KG1 (cell line): Measurements from ENCODE around the gene RRP12.

Source experiments
- DNase-seq: peaks from one replicate; lab custom pipeline; 2025; lab: John Stamatoyannopoulos, UW

Gene RRP12

DNA sequence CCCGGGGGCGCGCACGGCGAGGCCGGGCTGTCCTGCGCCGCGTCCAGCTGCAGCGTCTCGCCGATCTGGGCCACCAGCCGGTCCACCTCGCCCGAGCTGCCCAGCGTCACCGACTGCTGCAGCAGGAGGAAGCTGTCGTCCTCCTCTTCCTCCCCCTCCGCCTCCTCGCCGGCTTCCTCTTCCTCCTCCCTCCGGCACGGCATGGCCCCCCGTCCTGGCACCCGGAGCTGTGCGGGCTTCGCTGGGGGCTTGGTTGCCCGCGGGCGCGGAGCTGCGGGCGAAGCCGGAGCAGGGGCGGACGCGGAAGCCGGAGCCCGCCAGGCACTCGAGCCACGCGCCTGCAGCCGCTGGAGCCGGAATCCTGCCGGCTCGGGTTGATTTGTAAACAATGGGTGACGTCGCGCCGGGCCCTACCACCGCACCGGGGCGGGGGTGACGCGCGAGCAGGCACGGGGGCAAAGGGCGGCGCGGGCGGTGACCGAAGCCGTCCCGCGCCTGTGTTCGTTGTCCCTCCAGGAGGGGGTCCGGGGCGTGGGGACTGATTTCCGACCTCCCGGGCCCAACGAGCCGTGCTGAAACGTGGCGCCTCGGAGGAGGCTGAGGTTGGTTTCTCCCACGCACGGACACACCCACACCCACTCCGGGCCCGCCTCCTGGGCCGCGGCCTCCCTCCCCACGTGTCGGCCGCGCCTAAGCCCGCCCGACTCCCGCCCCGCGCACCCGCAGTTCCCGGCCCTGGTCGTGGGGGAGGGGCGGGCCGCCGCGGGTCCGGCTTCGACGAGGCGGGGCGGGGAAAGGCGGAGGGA, 66.6 kb downstream of the RRP12 start, which contains the start of gene FRAT2:
Gene FRAT2 (minus strand): TSS at position 360 of the 806 bp plus-strand sequence. CDS start 157 bp downstream, at position 203.
- peak; percentile 88 for DNase-seq

DNA sequence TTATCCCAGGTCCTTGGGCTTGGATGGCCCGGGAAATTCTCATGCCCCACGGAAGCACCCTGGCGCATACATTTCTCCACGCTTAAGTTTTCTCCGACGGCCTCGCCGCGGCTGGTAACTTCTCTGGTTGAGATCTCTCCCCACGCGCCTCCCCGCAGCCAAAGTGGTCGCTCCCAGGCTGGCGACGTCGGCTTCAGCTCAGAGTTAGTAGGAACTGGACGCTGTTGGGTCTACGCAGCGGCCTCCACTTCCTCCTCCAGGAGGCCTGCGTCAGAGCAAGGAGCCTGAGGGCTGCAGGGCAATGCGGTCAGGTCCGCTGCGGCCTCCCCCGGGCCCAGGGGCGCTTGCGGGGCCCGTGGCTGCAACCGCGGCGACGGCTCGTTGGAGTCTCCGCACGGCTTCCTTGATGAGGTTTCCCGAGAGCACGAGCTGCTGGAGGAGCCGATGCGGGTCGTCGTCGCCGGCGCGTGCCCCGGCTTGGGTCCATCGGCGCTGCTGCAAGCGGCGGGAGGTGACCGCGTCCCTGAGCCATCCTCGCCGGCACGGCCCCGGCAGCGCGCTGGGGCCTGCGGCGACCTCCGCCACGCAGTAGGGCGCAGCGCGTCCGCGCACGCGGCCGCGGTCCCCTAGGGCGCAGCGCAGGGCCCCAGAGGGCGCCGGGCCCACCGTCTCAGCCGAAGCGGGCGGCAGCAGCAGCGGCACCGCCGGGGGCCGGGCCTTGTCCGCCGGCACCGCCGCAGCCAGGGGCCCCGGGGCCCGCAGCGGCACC, 67.4 kb downstream of the RRP12 start:
- peak; percentile 5 for DNase-seq

DNA sequence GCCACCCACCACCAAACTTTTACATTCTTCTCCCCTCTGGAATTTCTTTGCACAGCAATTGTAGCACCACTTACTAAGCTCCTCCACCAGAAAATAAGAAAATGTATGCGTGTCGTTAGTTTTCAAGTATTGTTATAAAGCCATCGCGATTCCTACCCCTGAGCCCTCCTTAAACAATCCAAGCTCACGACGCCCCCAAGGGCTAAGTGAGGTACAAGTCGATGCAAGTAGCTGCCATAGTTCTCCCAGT, 67.9 kb downstream of the RRP12 start:
- DNase-seq = no peak

DNA sequence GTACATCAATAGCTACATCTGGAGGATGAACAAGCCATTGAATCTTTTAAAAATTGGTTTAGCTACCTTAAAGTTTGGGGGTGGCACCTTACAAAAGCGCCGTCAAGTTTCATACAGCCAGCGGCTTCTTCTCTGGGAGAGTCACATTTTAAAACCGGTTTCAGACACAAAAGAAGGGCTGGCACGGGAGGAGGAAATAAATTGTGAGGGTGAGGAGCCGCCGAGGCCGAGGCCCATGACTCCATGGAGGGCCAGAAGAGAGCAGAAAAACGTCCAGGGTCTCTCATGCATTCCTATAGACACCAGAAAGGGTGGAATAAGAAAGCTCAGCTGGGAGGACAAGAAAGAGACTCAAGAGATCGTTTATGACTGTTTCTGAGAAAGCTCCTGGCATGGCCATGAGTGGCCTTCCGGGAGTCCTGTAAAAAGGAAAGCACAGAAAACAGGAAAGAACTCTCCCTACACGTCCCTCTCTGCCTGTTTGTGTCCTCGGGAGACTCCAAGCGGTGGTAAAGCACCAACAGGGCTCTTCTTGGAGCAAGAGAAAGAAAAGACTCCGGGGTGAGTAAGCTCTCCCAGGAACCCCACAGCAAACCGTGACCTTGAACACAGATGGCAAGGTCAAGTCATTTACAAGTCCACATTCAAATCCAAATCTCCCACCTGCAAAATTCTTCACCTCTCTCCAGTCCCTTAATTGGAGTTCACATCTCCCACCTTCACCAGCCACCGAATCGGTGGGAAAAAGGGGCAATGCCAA, 68.4 kb downstream of the RRP12 start:
- no peak for DNase-seq

DNA sequence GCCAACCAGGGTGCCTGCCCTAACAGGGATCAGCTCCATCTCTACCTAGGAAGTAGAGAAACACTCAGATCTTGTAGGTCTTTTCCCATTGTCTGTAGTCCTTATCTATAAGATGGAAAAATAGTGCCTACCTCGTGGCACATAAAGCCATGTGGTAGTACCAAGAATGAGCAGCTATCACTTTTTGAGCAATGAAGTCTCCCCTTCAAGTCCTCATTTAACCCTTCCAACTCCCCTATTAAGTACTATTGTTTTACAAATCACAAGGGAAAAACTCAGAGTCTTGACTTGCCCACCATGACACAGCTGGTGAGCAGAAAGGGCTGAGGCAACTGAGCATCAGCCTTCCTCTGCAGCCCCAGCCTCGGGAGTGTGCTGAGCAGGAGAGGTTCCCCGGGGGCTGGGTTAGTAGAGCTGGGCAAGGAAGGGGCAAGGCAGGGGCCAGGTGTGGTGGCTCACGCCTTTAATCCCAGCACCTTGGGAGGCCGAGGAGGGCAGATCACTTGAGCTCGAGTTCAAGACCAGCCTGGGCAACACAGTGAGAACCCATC, 69.9 kb downstream of the RRP12 start:
- no peak for DNase-seq

DNA sequence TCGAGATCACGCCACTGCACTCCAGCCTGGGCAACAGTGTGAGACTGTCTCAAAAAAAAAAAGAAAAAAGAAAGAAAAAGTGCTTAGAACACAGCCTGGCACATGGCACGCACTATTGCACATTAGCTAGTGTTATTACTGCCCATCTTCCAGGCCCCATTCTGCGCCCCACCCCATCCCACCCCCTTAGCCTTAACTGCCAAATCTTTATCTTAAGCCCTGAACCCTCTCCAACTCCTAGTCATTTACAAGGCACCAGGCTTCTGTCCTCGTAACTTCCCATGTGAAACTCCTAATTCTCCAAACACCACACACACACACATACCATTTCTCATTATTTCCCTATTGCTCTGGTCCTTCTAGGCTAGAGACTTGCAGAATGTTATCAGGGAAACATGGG, 71.4 kb downstream of the RRP12 start:
- DNase-seq = no peak

DNA sequence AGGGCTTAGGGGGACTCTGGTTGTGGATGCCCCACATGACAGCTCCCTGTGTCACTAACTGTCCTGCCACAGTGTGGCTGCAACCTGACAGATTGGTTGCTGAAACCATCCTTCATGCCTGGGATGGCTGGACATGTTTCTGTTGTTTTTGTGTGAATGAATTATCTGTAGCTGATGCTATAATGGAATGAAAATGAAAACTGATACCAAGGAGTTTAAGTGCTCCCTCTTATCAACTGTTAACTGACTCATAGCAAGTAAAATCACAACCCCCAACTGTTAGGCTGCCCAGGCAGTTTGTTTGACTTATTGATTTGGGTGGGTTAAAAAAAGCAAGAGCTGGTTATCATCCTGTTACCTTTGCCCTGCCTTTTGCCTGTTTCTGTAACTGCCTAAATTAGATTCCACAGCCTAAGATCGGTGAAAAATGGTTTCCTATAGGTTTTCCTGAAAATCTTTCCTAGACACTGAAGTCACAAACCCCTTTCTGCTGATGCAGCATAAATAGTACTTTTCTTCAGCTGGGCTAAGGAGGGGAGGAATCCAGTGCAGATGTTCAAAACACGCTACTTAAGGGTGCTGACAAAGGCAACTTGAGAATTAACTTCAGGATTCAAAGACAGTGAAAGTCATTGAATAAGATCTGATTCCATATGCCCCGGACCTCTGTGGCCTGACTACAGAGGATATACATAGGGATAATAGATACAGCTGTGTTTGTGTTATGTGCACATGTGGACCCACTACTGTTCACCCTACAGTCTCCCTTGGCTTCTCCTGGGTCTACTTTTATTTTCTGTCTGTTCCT, 72.3 kb downstream of the RRP12 start:
- DNase-seq = no peak

DNA sequence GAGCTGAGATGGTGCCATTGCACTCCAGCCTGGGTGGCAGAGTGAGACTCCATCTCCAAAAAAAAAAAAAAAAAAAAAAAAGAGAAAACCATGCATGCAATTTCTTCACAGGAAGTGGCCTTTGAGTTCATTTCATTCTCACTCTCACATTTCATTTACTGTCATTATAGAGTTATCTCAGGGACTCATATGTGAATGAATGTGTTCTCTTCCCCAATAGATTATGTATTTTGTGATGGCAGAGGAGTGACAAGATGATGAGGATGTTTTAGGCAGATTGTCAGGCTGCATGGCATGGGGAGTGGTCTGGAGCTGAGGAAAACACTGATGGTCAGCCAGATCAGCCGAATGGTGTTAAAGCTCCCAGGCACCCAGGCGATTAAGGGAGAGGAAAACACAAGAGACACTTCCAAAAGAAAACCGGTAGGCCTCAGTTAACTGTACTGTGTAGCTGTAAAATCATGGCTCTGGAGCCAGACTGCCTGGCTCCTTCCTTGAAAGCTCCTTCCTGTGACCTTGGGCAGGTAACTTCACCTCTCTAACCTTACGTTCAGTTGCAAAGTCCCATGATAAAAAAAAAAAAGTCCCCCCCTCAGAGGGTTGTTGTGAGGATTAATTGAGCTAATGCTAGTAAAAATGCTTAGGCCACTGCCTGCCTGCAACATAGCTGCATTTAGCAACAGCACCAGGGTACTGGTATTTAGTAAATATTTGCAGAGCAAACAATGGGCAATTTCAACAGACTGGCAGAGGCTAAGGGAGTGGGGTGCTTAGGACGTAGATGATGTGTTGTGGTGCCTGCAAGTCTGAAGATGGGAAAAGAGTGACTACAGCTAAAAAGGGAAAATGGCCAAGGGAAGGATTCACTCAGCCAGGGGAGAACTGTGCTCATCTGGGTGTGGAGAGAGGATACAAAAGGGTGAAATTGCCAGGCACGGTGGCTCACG, 73.5 kb downstream of the RRP12 start:
- no peak for DNase-seq

DNA sequence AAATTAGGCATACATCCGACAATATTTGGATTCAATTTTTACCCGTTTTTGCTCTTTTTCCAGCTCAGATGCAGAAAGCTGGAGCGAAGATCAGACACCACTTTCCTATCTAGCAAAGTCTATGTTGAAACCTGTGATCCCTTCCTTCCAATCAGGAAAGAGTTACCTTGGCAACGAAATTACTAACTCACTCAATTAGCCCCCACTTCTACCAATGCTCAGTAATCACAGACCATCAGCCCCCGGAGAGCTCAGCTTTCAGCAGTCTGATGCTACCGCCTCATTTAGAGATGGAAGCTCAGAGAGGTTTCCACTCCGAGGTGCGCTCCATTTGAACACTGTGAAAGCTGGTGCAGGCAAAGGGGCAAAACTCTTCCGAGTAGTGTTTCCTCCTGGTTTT, 75.4 kb downstream of the RRP12 start:
- DNase-seq = no peak

DNA sequence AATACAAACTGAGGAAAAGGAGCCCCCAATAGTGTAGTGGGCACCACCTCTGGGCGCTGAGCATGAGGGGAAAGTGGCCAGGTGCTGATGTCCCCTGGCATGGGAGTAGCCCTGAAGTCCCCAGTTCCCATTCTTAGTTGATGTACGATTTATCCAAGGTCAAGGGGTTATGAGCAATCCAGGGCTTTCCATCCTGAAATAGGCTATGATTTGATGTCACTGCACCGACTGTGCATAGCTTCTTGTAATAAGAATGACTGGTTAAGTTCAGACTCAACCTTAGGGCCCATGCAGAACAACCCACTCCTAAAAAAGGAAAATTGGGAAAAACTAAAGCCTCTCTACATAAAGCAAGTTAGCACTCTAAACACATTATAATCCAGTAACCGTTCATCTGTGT, 77.6 kb downstream of the RRP12 start:
- no peak for DNase-seq

DNA sequence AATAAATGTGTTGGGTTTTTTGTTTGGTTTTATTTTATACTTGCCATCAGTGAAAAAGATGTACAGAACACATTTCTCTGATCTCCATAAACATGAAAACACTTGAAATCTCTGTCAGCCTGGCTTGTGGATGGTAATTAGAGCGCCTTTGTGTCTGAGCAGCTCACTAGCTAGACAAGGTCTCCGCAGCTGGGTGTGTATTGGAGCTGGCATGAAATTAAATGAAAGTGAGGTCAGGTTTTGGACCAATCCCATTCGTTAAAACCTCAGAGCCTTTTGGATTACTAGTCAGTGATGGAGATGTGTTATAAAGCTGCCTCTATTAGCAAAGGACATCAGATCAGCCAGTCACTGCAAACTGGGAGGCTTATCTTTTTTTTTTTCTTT, 79.3 kb downstream of the RRP12 start:
- DNase-seq = no peak

DNA sequence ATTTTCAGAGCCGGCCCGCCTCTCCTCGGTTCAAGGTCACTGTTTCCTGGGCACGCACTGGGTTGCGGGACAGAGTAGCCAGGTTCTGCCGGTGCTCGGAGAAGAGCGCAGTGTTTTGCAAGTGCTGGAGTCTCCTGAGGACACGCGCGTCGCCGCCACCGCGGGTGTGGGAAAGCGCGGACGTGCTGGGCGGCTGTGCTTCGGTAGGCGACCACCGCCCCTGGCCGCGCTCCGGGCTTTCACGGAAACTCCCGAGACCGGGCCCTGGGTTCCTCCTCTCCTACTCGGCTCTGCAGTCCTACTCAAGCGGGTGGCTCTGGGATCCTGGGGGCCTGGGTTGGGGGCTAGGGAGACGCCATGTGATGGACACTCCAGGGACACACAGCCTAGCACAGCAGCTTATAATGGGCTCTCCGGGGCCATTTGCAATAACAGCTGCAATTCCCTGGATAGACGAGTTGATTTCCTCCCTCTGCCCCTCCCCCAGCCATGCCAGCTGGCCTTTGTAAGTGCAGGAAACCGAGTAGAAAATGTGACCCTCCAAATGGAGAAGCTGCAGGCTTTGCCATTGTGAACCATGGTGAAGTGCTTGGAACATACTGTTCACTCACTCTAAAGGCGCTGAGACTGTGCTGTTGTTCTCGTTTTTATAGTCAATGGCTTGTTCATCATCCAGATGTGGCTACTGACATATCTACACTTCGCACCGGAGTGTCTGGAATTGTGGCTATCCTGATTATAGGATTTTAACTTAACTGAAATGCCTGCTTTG, 79.9 kb downstream of the RRP12 start:
- DNase-seq = peak; percentile 45

DNA sequence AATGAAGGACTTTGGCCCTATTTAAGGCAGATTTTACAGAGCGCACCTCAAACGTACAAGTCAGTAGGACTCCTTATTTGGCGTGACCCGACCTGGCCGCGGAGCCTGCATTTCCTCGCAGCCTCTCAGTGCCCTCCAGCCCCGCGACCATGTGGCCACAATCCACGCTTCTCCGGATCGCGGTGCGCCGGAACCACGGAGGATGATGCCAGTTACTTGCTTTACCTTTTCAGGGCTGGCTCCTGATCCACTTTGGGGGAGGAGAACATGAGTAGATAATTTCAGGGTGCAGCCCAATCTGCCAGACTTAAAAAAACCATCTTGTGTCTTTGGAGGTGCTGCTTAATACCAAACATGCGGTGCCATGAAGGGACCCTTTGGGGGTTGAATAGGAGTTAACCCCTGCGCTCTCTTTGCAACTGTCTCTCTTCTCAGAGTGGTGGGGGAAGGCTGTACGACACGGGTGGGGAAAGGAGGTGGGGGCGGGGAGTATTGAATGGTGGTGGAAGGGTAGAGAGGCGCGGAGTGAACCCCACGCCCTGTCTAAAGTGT, 80.6 kb downstream of the RRP12 start:
- DNase-seq = no peak

DNA sequence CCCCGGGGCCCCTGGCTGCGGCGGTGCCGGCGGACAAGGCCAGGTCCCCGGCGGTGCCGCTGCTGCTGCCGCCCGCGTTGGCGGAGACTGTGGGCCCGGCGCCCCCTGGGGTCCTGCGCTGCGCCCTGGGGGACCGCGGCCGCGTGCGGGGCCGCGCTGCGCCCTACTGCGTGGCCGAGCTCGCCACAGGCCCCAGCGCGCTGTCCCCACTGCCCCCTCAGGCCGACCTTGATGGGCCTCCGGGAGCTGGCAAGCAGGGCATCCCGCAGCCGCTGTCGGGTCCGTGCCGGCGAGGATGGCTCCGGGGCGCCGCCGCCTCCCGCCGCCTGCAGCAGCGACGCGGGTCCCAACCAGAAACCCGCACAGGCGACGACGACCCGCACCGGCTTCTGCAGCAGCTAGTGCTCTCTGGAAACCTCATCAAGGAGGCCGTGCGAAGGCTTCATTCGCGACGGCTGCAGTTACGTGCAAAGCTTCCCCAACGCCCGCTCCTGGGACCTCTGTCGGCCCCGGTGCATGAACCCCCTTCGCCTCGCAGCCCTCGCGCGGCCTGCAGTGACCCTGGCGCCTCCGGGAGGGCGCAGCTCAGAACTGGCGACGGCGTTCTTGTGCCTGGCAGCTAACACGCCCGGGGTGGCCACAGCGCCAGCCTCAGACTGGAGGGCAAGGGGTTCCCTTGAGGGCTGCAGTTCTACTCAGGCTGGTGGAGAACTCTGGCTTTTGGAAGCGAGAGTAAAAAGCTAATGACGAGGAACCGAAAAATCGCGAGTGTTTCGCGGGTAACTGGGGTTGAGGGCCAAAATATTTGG, 81.3 kb downstream of the RRP12 start:
- DNase-seq = peak; percentile 58

DNA sequence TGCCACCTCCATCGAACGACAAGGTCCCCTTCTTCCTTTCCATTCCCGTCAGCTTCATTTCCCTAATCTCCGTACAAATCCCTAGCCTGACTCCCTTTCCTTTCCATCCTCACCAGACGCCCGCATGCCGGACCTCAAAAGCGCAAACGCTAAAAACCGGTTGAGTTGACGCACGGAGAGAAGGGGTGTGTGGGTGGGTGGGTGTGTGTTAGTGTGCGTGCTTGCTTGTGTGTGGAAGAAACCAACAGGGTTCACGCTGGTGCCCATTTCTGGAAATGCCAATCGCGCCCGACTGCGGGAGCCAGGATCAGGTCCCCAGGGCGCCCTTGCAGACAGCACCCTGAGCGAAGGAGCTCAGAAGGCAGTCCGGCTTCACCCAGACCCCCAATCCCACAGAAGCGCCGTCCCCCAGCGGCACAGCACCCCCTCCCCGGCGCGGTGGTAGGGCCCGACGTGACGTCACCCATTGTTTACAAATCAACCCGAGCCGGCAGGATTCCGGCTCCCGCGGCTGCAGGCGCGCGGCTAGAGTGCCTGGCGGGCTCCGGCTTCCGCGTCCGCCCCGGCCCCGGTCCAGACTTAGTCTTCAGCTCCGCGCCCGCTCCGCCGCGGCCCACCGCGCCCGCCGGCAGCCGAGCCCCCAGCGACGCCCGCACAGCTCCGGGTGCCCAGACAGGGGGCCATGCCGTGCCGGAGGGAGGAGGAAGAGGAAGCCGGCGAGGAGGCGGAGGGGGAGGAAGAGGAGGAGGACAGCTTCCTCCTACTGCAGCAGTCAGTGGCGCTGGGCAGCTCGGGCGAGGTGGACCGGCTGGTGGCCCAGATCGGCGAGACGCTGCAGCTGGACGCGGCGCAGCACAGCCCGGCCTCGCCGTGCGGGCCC, 82.1 kb downstream of the RRP12 start, which contains the start of gene FRAT1:
Gene FRAT1 (plus strand): TSS at position 500 of the 880 bp plus-strand sequence. CDS start 183 bp downstream, at position 683.
- peak; percentile 74 for DNase-seq

DNA sequence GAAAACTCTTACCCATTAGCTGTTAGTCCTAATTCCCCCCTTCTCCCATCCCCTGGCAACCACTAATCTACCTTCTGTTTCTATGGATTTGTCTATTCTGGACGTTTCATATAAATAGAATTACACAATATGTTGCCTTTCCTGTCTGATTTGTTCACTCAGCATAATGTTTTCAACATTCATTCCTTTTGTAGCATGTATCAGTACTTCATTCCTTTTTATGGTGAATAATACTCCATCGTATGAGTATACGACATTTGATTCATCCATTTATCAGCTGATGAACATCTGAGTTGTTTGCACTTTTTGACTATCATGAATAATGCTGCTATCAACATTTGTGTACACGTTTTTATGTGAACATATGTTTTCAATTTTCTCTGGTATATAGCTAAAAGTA, 86.5 kb downstream of the RRP12 start:
- DNase-seq = no peak

DNA sequence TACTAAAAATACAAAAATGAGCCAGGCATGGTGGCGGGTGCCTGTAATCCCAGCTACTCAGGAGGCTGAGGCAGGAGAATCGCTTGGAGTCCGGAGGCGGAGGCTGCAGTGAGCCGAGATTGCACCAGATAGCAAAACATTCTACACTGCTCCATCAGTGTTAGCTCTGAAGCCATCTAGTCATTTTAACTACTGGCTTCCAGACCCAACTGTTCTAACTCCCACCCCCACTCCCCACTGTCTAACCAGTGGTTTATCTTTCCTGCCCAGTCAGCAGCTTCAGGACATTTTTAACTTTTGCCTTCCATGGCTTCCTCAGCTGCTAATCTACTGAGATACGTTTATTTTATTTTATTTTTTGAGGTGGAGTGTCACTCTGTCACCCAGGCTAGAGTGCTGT, 88.2 kb downstream of the RRP12 start:
- no peak for DNase-seq
